ENCODE measurements around the gene ZNF526.

ZNF526 gene

GRCh38 chr19:42246922-42247639, 27.0 kb downstream of the ZNF526 start:
- ChIA-PET CTCF (interaction anchor here (0.7 to 11.8 kb wide), 25 partner anchors 10 to 192 kb away, joined by 3 to 276 read pairs (median 5); partner anchors contain the start of genes ERF, POU2F2 and ZNF526), POLR2A (interaction anchor here (0.6 to 13.9 kb wide), 15 partner anchors 9 to 193 kb away, joined by 3 to 242 read pairs (median 4); partner anchors contain the start of genes CIC, DEDD2, ERF and PAFAH1B3)
- peak; percentile 90 for TF ChIP-seq EGR2 (tag by site-specific recombination; IDR thresholded peaks at IDR 0.05; ENCODE audit: low read depth)
- TF ChIP-seq ZNF560 (tag by site-specific recombination; IDR thresholded peaks at IDR 0.05; ENCODE audit: borderline replicate concordance): no peak
- TF ChIP-seq ZNF843 (tag by site-specific recombination; IDR thresholded peaks at IDR 0.05): 0 out of 2 replicates have a peak, but pooled peaks have one; percentile 15
- TF ChIP-seq ZNF140 (tag by site-specific recombination; IDR thresholded peaks at IDR 0.05): no peak
- TF ChIP-seq ZBTB44 (tag by site-specific recombination; IDR thresholded peaks at IDR 0.05): no peak
- no peak for TF ChIP-seq ZNF292 (tag by site-specific recombination; IDR thresholded peaks at IDR 0.05; ENCODE audit: borderline replicate concordance, low read depth)
- TF ChIP-seq HIC1 (tag by site-specific recombination; IDR thresholded peaks at IDR 0.05): no peak
- no peak for TF ChIP-seq ZNF48 (tag by site-specific recombination; IDR thresholded peaks at IDR 0.05)
- TF ChIP-seq ZNF138 (tag by site-specific recombination; IDR thresholded peaks at IDR 0.05; ENCODE audit: borderline replicate concordance): no peak
- TF ChIP-seq ZFHX2 (tag by site-specific recombination; conservative IDR thresholded peaks at IDR 0.05): peak; percentile 84
- peak; percentile 52; the same call in 1 of the 2 replicates for TF ChIP-seq KLF8 (tag by site-specific recombination; IDR thresholded peaks at IDR 0.05)
- no peak for TF ChIP-seq ZNF571 (tag by site-specific recombination; IDR thresholded peaks at IDR 0.05)
- TF ChIP-seq YY2 (tag by site-specific recombination; IDR thresholded peaks at IDR 0.05): no peak
- TF ChIP-seq MEIS1 (CRISPR knock-in tag; IDR thresholded peaks at IDR 0.05; ENCODE audit: borderline replicate concordance): no peak
- TF ChIP-seq SETDB1 (IDR thresholded peaks at IDR 0.05; ENCODE audit: insufficient read length, low read length): no peak
- TF ChIP-seq GLIS2 (tag by site-specific recombination; IDR thresholded peaks at IDR 0.05): 0 out of 2 replicates have a peak, but pooled peaks have one; percentile 17
- TF ChIP-seq ZBTB7A (tag by site-specific recombination; IDR thresholded peaks at IDR 0.05; ENCODE audit: low read depth): peak; percentile 45; the same call in 1 of the 2 replicates
- peak; percentile 75; the same call in 1 of the 2 replicates for TF ChIP-seq SCRT1 (tag by site-specific recombination; IDR thresholded peaks at IDR 0.05; ENCODE audit: borderline replicate concordance)
- no peak for TF ChIP-seq ZNF76 (tag by site-specific recombination; IDR thresholded peaks at IDR 0.05; ENCODE audit: borderline replicate concordance, low read depth)
- TF ChIP-seq ZBTB1 (tag by site-specific recombination; IDR thresholded peaks at IDR 0.05): no peak
- no peak for TF ChIP-seq ZNF350 (tag by site-specific recombination; IDR thresholded peaks at IDR 0.05)
- no peak for TF ChIP-seq ZFP41 (tag by site-specific recombination; IDR thresholded peaks at IDR 0.05; ENCODE audit: borderline replicate concordance)
- TF ChIP-seq ZNF280D (tag by site-specific recombination; IDR thresholded peaks at IDR 0.05): no peak
- peak; percentile 92 for TF ChIP-seq ZNF341 (tag by site-specific recombination; IDR thresholded peaks at IDR 0.05; ENCODE audit: low read depth)
- no peak for TF ChIP-seq ZNF280C (tag by site-specific recombination; IDR thresholded peaks at IDR 0.05)
- TF ChIP-seq ZBTB48 (tag by site-specific recombination; IDR thresholded peaks at IDR 0.05): peak; percentile 30; the same call in 1 of the 2 replicates
- no peak for TF ChIP-seq ZNF624 (tag by site-specific recombination; IDR thresholded peaks at IDR 0.05)
- no peak for TF ChIP-seq ZBTB20 (tag by site-specific recombination; IDR thresholded peaks at IDR 0.05)
- TF ChIP-seq ZNF37A (tag by site-specific recombination; IDR thresholded peaks at IDR 0.05): no peak

More at GRCh38 chr19:42246922-42247639, 27.0 kb downstream of the ZNF526 start:
- peaks cover 11 to 23% of the 10 kb centered on the region in 2 experiments; a peak in 2 of 3 replicates for H3K36me3 ChIP-seq (ENCODE audit: control insufficient read depth in 2 of 2, insufficient read depth in 1 of 2, low read length in 2 of 2)
- no peak overlapping the region for H3K4me3 ChIP-seq (ENCODE audit: low read depth, low read length)
- H3K27ac ChIP-seq (ENCODE audit: extremely low read depth, low read depth, low read length): peak overlapping the region; percentile 50
- no peaks in the 10 kb centered on the region for H3K9me3 ChIP-seq (ENCODE audit: control insufficient read depth, insufficient read depth, low read depth, low read length)
- peaks cover 22% of the 10 kb centered on the region for H3K4me1 ChIP-seq (ENCODE audit: control insufficient read depth, insufficient read depth, low read length)

Measured in HEK293 (cell line).